Small intestine (tissue), 7 donors: ENCODE data around the gene WFIKKN1. TPM values are rescaled to one million over a fixed set of nuclear protein-coding genes. Genes with fewer than 3 reads are reported as not detected.

Experiments
- DNase-seq, 2 donors: peaks; one replicate each; pipeline versions ENCODE4 v3.0.0 to v3.0.0-alpha.2; 2013
- FAIRE-seq: peaks from 2 replicates; lab custom pipeline; 2012; peaks lifted over from hg19 to GRCh38; lab: Jason Lieb, UNC
- H3K27ac ChIP-seq, 3 donors: one replicate each; pipeline ENCODE4 v1.5.1; 2013; ENCODE audit warnings: low read length in 2 of 3, mild to moderate bottlenecking in 2 of 3, control low read depth in 1 of 3, inconsistent platforms in 1 of 3, low read depth in 1 of 3, moderate library complexity in 1 of 3
- H3K27me3 ChIP-seq, 3 donors: one replicate each; pipeline ENCODE4 v1.6.1; 2013; ENCODE audit warnings: low read length in 3 of 3, inconsistent platforms in 1 of 3; ENCODE audit not compliant: control insufficient read depth in 3 of 3, insufficient read depth in 3 of 3
- H3K36me3 ChIP-seq, 3 donors: one replicate each; pipeline ENCODE4 v1.6.1; 2013; ENCODE audit warnings: low read length in 3 of 3, inconsistent platforms in 1 of 3, low read depth in 1 of 3, mild to moderate bottlenecking in 1 of 3, moderate library complexity in 1 of 3; ENCODE audit not compliant: control insufficient read depth in 3 of 3, insufficient read depth in 2 of 3
- H3K4me1 ChIP-seq, 3 donors: one replicate each; pipeline ENCODE4 v1.6.1; 2013; ENCODE audit warnings: low read length in 2 of 3, inconsistent platforms in 1 of 3, low read depth in 1 of 3, mild to moderate bottlenecking in 1 of 3, moderate library complexity in 1 of 3; ENCODE audit not compliant: control insufficient read depth in 3 of 3, insufficient read depth in 2 of 3
- H3K4me3 ChIP-seq, 3 donors: one replicate each; pipeline ENCODE4 v1.5.1; 2013; ENCODE audit warnings: low read length in 3 of 3, control low read depth in 1 of 3, inconsistent platforms in 1 of 3, low read depth in 1 of 3, mild to moderate bottlenecking in 1 of 3, moderate library complexity in 1 of 3
- H3K9me3 ChIP-seq, 2 donors: one replicate each; pipeline ENCODE4 v1.6.1; 2013; ENCODE audit warnings: low read depth in 1 of 2, low read length in 1 of 2; ENCODE audit not compliant: control insufficient read depth in 2 of 2, insufficient read depth in 1 of 2
- WGBS, 3 donors: extraction: QIAGEN DNeasy Blood & Tissue Kit; methylation state at CpG; one replicate each; pipeline ENCODE4 v1.1.7; 2013; 5-methylcytosine and 5-hydroxymethylcytosine counted together
- polyA plus RNA-seq, 4 donors: library from polyadenylated mRNA; stranded (reverse) in 3 of 4; unstranded in 1 of 4; fragments of 200-250 nt in 3 of 4; fragments of 120-200 nt in 1 of 4; gene quantifications; one replicate each; pipeline versions ENCODE4 v1.2.1 to v1.2.3, GENCODE V29; 2013
- donor health status: healthy with polysubstance abuse.
- donor health status: control.
- donor health status: control.
- donor health status: Bipolar disorder and iron deficiency.
- donor health status: healthy.

The WFIKKN1 gene
- polyA plus RNA-seq, 4 donors = 0.60 to 7.6 (median 3.6) TPM

- FAIRE-seq = no peak
- Histone ChIP-seq H3K4me1 (no peaks in the 10 kb centered on the region), H3K4me3 (no peak overlapping the region), H3K27me3 (no peaks in the 10 kb centered on the region), H3K27ac (no peak overlapping the region), H3K36me3 (peaks cover 0 to 33% (median 0%) of the 10 kb centered on the region in 3 donors), H3K9me3 (peaks cover 0 to 15% of the 10 kb centered on the region in 2 donors)
- peak in 1 of 2 donors; percentile 60 for DNase-seq
- 51 to 71% (median 62%) methylated on average over 28 of the region's 28 CpGs for WGBS, 3 donors
Measured at GRCh38 chr16:610513-611381, 20.0 kb upstream of the WFIKKN1 start.

- Histone ChIP-seq H3K4me3 (no peak overlapping the region), H3K27ac (no peak overlapping the region), H3K9me3 (peaks cover 0 to 15% of the 10 kb centered on the region in 2 donors), H3K4me1 (peaks cover 0 to 2% (median 0%) of the 10 kb centered on the region in 3 donors), H3K36me3 (peaks cover 0 to 44% (median 0%) of the 10 kb centered on the region in 3 donors), H3K27me3 (no peaks in the 10 kb centered on the region)
- WGBS, 3 donors = 90 to 93% (median 93%) methylated on average over 13 of the region's 13 CpGs
- FAIRE-seq (no peak), DNase-seq (no peak)
Measured at GRCh38 chr16:615122-615521, 15.7 kb upstream of the WFIKKN1 start.

- DNase-seq (peak in 1 of 2 donors; percentile 57), FAIRE-seq (no peak)
- peak overlapping the region in 1 of 3 donors; percentile 49 for H3K27ac ChIP-seq
- no peaks in the 10 kb centered on the region for H3K27me3 ChIP-seq
- WGBS, 3 donors = 81 to 91% (median 84%) methylated on average over 36 to 39 of the region's 39 CpGs
- peaks cover 0 to 9% of the 10 kb centered on the region in 2 donors for H3K9me3 ChIP-seq
- H3K36me3 ChIP-seq = peaks cover 0 to 52% (median 0%) of the 10 kb centered on the region in 3 donors
- H3K4me1 ChIP-seq = peaks cover 0 to 2% (median 0%) of the 10 kb centered on the region in 3 donors
- H3K4me3 ChIP-seq = no peak overlapping the region
Measured at GRCh38 chr16:616733-617586, 13.8 kb upstream of the WFIKKN1 start.

GRCh38 chr16:617855-618254, 12.9 kb upstream of the WFIKKN1 start:
- Histone ChIP-seq H3K4me3 (no peak overlapping the region), H3K36me3 (peaks cover 0 to 57% (median 1%) of the 10 kb centered on the region in 3 donors), H3K27me3 (no peaks in the 10 kb centered on the region), H3K4me1 (peaks cover 0 to 2% (median 0%) of the 10 kb centered on the region in 3 donors), H3K27ac (no peak overlapping the region), H3K9me3 (peaks cover 0 to 9% of the 10 kb centered on the region in 2 donors)
- WGBS, 3 donors = 87 to 93% (median 92%) methylated on average over 12 to 16 of the region's 16 CpGs
- no peak for DNase-seq
- FAIRE-seq = no peak

GRCh38 chr16:619476-620100, 11.2 kb upstream of the WFIKKN1 start:
- no peaks in the 10 kb centered on the region for H3K9me3 ChIP-seq
- no peak overlapping the region for H3K4me3 ChIP-seq
- H3K4me1 ChIP-seq = peaks cover 0 to 2% (median 0%) of the 10 kb centered on the region in 3 donors
- FAIRE-seq (no peak), DNase-seq (no peak)
- 89 to 94% (median 89%) methylated on average over 20 of the region's 20 CpGs for WGBS, 3 donors
- no peak overlapping the region for H3K27ac ChIP-seq
- H3K36me3 ChIP-seq = peaks cover 0 to 62% (median 3%) of the 10 kb centered on the region in 3 donors
- H3K27me3 ChIP-seq = no peaks in the 10 kb centered on the region

GRCh38 chr16:620700-621525, 9.9 kb upstream of the WFIKKN1 start:
- H3K27ac ChIP-seq = no peak overlapping the region
- FAIRE-seq (no peak), DNase-seq (no peak)
- peaks cover 0 to 2% (median 0%) of the 10 kb centered on the region in 3 donors for H3K4me1 ChIP-seq
- H3K27me3 ChIP-seq = no peaks in the 10 kb centered on the region
- H3K4me3 ChIP-seq = no peak overlapping the region
- H3K9me3 ChIP-seq = no peaks in the 10 kb centered on the region
- H3K36me3 ChIP-seq = peaks cover 0 to 65% (median 3%) of the 10 kb centered on the region in 3 donors
- WGBS, 3 donors = 86 to 90% (median 88%) methylated on average over 24 to 41 of the region's 41 CpGs

- FAIRE-seq (no peak), DNase-seq (no peak)
- Histone ChIP-seq H3K4me1 (peaks cover 0 to under 1% (median 0%) of the 10 kb centered on the region in 3 donors), H3K36me3 (peaks cover 0 to 69% (median 5%) of the 10 kb centered on the region in 3 donors), H3K9me3 (no peaks in the 10 kb centered on the region), H3K4me3 (no peak overlapping the region), H3K27me3 (no peaks in the 10 kb centered on the region), H3K27ac (no peak overlapping the region)
- 79 to 86% (median 83%) methylated on average over 21 of the region's 21 CpGs for WGBS, 3 donors
Measured at GRCh38 chr16:621526-622105, 9.2 kb upstream of the WFIKKN1 start.
